Activated CD4-positive, alpha-beta T cell treated with anti-CD3 and anti-CD28 coated beads, Interleukin-2, amount 10 ng/mL, durations not matched to agents 7 days and 5 days (primary cell): ENCODE data around the gene COA8. TPM values are rescaled to one million over a fixed set of nuclear protein-coding genes. Genes with fewer than 3 reads are reported as not detected.

ENCODE experiments used
- CTCF ChIA-PET: fragments of 350-600 bp; sonication (Branson Sonifier 250); formaldehyde crosslinking; loops from one replicate; lab custom pipeline; 2021; ENCODE audit warnings: antibody characterized with exemption; lab: Charles Lee
- POLR2A ChIA-PET: fragments of 350-600 bp; sonication (Branson Sonifier 250); formaldehyde crosslinking; loops from one replicate; lab custom pipeline; 2021; ENCODE audit warnings: antibody characterized with exemption; lab: Charles Lee
- DNase-seq: peaks from one replicate; pipeline ENCODE4 v3.0.0-alpha.2; 2020
- H3K27ac Mint-ChIP-seq: one replicate; pipeline ENCODE4 v1.8.0; 2021; ENCODE audit warnings: mild to moderate bottlenecking, moderate library complexity, mixed read lengths
- H3K27me3 Mint-ChIP-seq: one replicate; pipeline ENCODE4 v1.8.0; 2021; ENCODE audit warnings: mixed read lengths
- H3K36me3 Mint-ChIP-seq: one replicate; pipeline ENCODE4 v1.8.0; 2021; ENCODE audit warnings: low read depth, mixed read lengths
- H3K4me1 Mint-ChIP-seq: one replicate; pipeline ENCODE4 v1.8.0; 2021; ENCODE audit warnings: mixed read lengths
- H3K4me3 Mint-ChIP-seq: one replicate; pipeline ENCODE4 v1.8.0; 2021; ENCODE audit warnings: mild to moderate bottlenecking, moderate library complexity, mixed read lengths
- H3K9me3 Mint-ChIP-seq: one replicate; pipeline ENCODE4 v1.8.0; 2021; ENCODE audit warnings: mixed read lengths
- total RNA-seq, 2 experiments: library from RNA; stranded (reverse); gene quantifications; one replicate each; pipeline ENCODE4 v1.2.3, GENCODE V29; 2021

The COA8 gene
- total RNA-seq, 2 experiments from 2014 or later, result 24.7 to 24.9 TPM

- no peak overlapping the region for H3K4me3 Mint-ChIP-seq
- CTCF ChIA-PET, result interaction anchor here (1.2 to 1.3 kb wide), 2 partner anchors 9 to 13 kb away, joined by 3 to 4 read pairs; no protein-coding TSS in a partner anchor
- no peaks in the 10 kb centered on the region for H3K4me1 Mint-ChIP-seq
- H3K27ac Mint-ChIP-seq, result no peak overlapping the region
- no peaks in the 10 kb centered on the region for H3K27me3 Mint-ChIP-seq
- POLR2A ChIA-PET, result no interaction called here
- no peaks in the 10 kb centered on the region for H3K9me3 Mint-ChIP-seq
- H3K36me3 Mint-ChIP-seq, result no peaks in the 10 kb centered on the region
- no peak for DNase-seq
Measured at GRCh38 chr14:103550451-103551337, 12.1 kb upstream of the COA8 start.

- Mint-ChIP-seq H3K27me3 (no peaks in the 10 kb centered on the region), H3K4me3 (no peak overlapping the region), H3K36me3 (no peaks in the 10 kb centered on the region), H3K9me3 (no peaks in the 10 kb centered on the region), H3K4me1 (no peaks in the 10 kb centered on the region), H3K27ac (no peak overlapping the region)
- no peak for DNase-seq
- CTCF ChIA-PET, result interaction anchor here (1.2 to 1.3 kb wide), 2 partner anchors 8 to 13 kb away, joined by 3 to 4 read pairs; no protein-coding TSS in a partner anchor
- POLR2A ChIA-PET, result no interaction called here
Measured at GRCh38 chr14:103551338-103551762, 11.4 kb upstream of the COA8 start.

- ChIA-PET POLR2A (no interaction called here), CTCF (interaction anchor here (0.9 to 1.5 kb wide), 2 partner anchors 10 to 31 kb away, joined by 3 to 7 read pairs; partner anchors contain the start of genes BAG5 and COA8)
- Mint-ChIP-seq H3K9me3 (no peaks in the 10 kb centered on the region), H3K4me3 (no peak overlapping the region), H3K36me3 (peaks cover 3% of the 10 kb centered on the region), H3K27ac (no peak overlapping the region), H3K4me1 (peaks cover 4% of the 10 kb centered on the region), H3K27me3 (no peaks in the 10 kb centered on the region)
- no peak for DNase-seq
Measured at GRCh38 chr14:103552011-103552845, 10.5 kb upstream of the COA8 start.

GRCh38 chr14:103552846-103553210 is 9.9 kb upstream of the COA8 start:
- ChIA-PET CTCF (interaction anchor here (0.9 to 1.5 kb wide), 2 partner anchors 9 to 32 kb away, joined by 3 to 7 read pairs; partner anchors contain the start of genes BAG5 and COA8), POLR2A (no interaction called here)
- Mint-ChIP-seq H3K27me3 (no peaks in the 10 kb centered on the region), H3K36me3 (peaks cover 3% of the 10 kb centered on the region), H3K27ac (no peak overlapping the region), H3K9me3 (no peaks in the 10 kb centered on the region), H3K4me1 (peaks cover 6% of the 10 kb centered on the region), H3K4me3 (no peak overlapping the region)
- DNase-seq, result no peak

GRCh38 chr14:103555559-103556337 is 7.0 kb upstream of the COA8 start:
- no peaks in the 10 kb centered on the region for H3K9me3 Mint-ChIP-seq
- ChIA-PET CTCF (interaction anchor here (0.6 to 5.3 kb wide), 2 partner anchors 9 to 112 kb away, joined by 3 to 15 read pairs; no protein-coding TSS in a partner anchor), POLR2A (no interaction called here)
- H3K27ac Mint-ChIP-seq, result no peak overlapping the region
- peaks cover 24% of the 10 kb centered on the region for H3K36me3 Mint-ChIP-seq
- no peaks in the 10 kb centered on the region for H3K27me3 Mint-ChIP-seq
- no peak overlapping the region for H3K4me3 Mint-ChIP-seq
- DNase-seq, result no peak
- peaks cover 30% of the 10 kb centered on the region for H3K4me1 Mint-ChIP-seq

GRCh38 chr14:103556946-103557758 is 5.6 kb upstream of the COA8 start:
- no peak overlapping the region for H3K4me3 Mint-ChIP-seq
- DNase-seq, result no peak
- H3K4me1 Mint-ChIP-seq, result peaks cover 41% of the 10 kb centered on the region
- no peaks in the 10 kb centered on the region for H3K9me3 Mint-ChIP-seq
- ChIA-PET POLR2A (no interaction called here), CTCF (interaction anchor here (0.6 to 5.3 kb wide), 4 partner anchors 9 to 38 kb away, joined by 3 to 15 read pairs (median 3); no protein-coding TSS in a partner anchor)
- H3K27me3 Mint-ChIP-seq, result no peaks in the 10 kb centered on the region
- H3K27ac Mint-ChIP-seq, result no peak overlapping the region
- peaks cover 29% of the 10 kb centered on the region for H3K36me3 Mint-ChIP-seq

- H3K4me3 Mint-ChIP-seq, result no peak overlapping the region
- DNase-seq, result no peak
- ChIA-PET CTCF (interaction anchor here (1.2 to 5.3 kb wide), 2 partner anchors 11 to 40 kb away, joined by 3 to 15 read pairs; no protein-coding TSS in a partner anchor), POLR2A (no interaction called here)
- no peaks in the 10 kb centered on the region for H3K9me3 Mint-ChIP-seq
- H3K27ac Mint-ChIP-seq, result no peak overlapping the region
- peaks cover 29% of the 10 kb centered on the region for H3K36me3 Mint-ChIP-seq
- peaks cover 42% of the 10 kb centered on the region for H3K4me1 Mint-ChIP-seq
- no peaks in the 10 kb centered on the region for H3K27me3 Mint-ChIP-seq
Measured at GRCh38 chr14:103558071-103558882, 4.5 kb upstream of the COA8 start.

- H3K27me3 Mint-ChIP-seq, result no peaks in the 10 kb centered on the region
- CTCF ChIA-PET, result interaction anchor here (1.0 to 5.3 kb wide), 3 partner anchors 9 to 13 kb away, joined by 4 to 15 read pairs (median 4); no protein-coding TSS in a partner anchor
- no peak overlapping the region for H3K27ac Mint-ChIP-seq
- no peak for DNase-seq
- H3K4me3 Mint-ChIP-seq, result no peak overlapping the region
- peaks cover 54% of the 10 kb centered on the region for H3K4me1 Mint-ChIP-seq
- peaks cover 29% of the 10 kb centered on the region for H3K36me3 Mint-ChIP-seq
- POLR2A ChIA-PET, result no interaction called here
- H3K9me3 Mint-ChIP-seq, result no peaks in the 10 kb centered on the region
Measured at GRCh38 chr14:103559766-103560165, 3.0 kb upstream of the COA8 start.

GRCh38 chr14:103560691-103561090 is 2.1 kb upstream of the COA8 start:
- POLR2A ChIA-PET, result no interaction called here
- peaks cover 60% of the 10 kb centered on the region for H3K4me1 Mint-ChIP-seq
- H3K9me3 Mint-ChIP-seq, result no peaks in the 10 kb centered on the region
- peak overlapping the region; percentile 90 for H3K27ac Mint-ChIP-seq
- peak overlapping the region; percentile 92 for H3K4me3 Mint-ChIP-seq
- peaks cover 29% of the 10 kb centered on the region for H3K36me3 Mint-ChIP-seq
- H3K27me3 Mint-ChIP-seq, result no peaks in the 10 kb centered on the region
- CTCF ChIA-PET, result interaction anchor here (5.3 kb wide), 1 partner anchor 13 kb away, joined by 15 read pairs; no protein-coding TSS in a partner anchor
- no peak for DNase-seq

- no peaks in the 10 kb centered on the region for H3K9me3 Mint-ChIP-seq
- peaks cover 68% of the 10 kb centered on the region for H3K4me1 Mint-ChIP-seq
- ChIA-PET POLR2A (interaction anchor here (0.7 to 1.0 kb wide), 3 partner anchors 39 to 322 kb away, joined by 3 to 4 read pairs (median 3); partner anchors contain the start of gene CKB), CTCF (interaction anchor here (0.6 to 5.3 kb wide), 7 partner anchors 9 to 457 kb away, joined by 3 to 15 read pairs (median 4); no protein-coding TSS in a partner anchor)
- peak overlapping the region; percentile 92 for H3K4me3 Mint-ChIP-seq
- peaks cover 29% of the 10 kb centered on the region for H3K36me3 Mint-ChIP-seq
- H3K27ac Mint-ChIP-seq, result peak overlapping the region; percentile 90
- peak; percentile 62 for DNase-seq
- H3K27me3 Mint-ChIP-seq, result no peaks in the 10 kb centered on the region
Measured at GRCh38 chr14:103561381-103562178, 1.2 kb upstream of the COA8 start.
